ENCODE results near the gene ARID3C.

ARID3C gene

GRCh38 chr9:34611811-34612787, 16.8 kb downstream of the ARID3C start, which contains the start of gene RPP25L (continued):
- no peak for TF ChIP-seq SCRT1 (tag by site-specific recombination; IDR thresholded peaks at IDR 0.05; ENCODE audit: borderline replicate concordance)
- no peak for TF ChIP-seq ZNF274 (IDR thresholded peaks at IDR 0.05; ENCODE audit: low read length)
- TF ChIP-seq ZNF274 (tag by site-specific recombination; IDR thresholded peaks at IDR 0.05; ENCODE audit: borderline replicate concordance) = no peak
- no peak for TF ChIP-seq ZNF561 (tag by site-specific recombination; IDR thresholded peaks at IDR 0.05; ENCODE audit: borderline replicate concordance)
- no peak for TF ChIP-seq ZNF654 (tag by site-specific recombination; IDR thresholded peaks at IDR 0.05; ENCODE audit: low read depth)
- no peak for TF ChIP-seq ZNF266 (tag by site-specific recombination; IDR thresholded peaks at IDR 0.05; ENCODE audit: low read depth)
- TF ChIP-seq ZIC2 (tag by site-specific recombination; IDR thresholded peaks at IDR 0.05) = peak; percentile 81
- no peak for TF ChIP-seq ZBTB48 (tag by site-specific recombination; IDR thresholded peaks at IDR 0.05)
- no peak for TF ChIP-seq ZNF366 (tag by site-specific recombination; conservative IDR thresholded peaks at IDR 0.05)
- TF ChIP-seq ZNF341 (tag by site-specific recombination; IDR thresholded peaks at IDR 0.05; ENCODE audit: low read depth) = peak; percentile 98
- no peak for TF ChIP-seq ZNF19 (tag by site-specific recombination; IDR thresholded peaks at IDR 0.05; ENCODE audit: low read depth)
- no peak for TF ChIP-seq ZNF624 (tag by site-specific recombination; IDR thresholded peaks at IDR 0.05)
- no peak for TF ChIP-seq ZNF350 (tag by site-specific recombination; IDR thresholded peaks at IDR 0.05)
- peak; percentile 58; the same call in 1 of the 2 replicates for TF ChIP-seq EGR2 (tag by site-specific recombination; IDR thresholded peaks at IDR 0.05; ENCODE audit: low read depth)
- TF ChIP-seq, protein P1, sequence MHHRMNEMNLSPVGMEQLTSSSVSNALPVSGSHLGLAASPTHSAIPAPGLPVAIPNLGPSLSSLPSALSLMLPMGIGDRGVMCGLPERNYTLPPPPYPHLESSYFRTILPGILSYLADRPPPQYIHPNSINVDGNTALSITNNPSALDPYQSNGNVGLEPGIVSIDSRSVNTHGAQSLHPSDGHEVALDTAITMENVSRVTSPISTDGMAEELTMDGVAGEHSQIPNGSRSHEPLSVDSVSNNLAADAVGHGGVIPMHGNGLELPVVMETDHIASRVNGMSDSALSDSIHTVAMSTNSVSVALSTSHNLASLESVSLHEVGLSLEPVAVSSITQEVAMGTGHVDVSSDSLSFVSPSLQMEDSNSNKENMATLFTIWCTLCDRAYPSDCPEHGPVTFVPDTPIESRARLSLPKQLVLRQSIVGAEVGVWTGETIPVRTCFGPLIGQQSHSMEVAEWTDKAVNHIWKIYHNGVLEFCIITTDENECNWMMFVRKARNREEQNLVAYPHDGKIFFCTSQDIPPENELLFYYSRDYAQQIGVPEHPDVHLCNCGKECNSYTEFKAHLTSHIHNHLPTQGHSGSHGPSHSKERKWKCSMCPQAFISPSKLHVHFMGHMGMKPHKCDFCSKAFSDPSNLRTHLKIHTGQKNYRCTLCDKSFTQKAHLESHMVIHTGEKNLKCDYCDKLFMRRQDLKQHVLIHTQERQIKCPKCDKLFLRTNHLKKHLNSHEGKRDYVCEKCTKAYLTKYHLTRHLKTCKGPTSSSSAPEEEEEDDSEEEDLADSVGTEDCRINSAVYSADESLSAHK (tag by site-specific recombination; IDR thresholded peaks at IDR 0.05) = no peak
- TF ChIP-seq ZNF629 (tag by site-specific recombination; IDR thresholded peaks at IDR 0.05) = 0 out of 2 replicates have a peak, but pooled peaks have one; percentile 29
- no peak for TF ChIP-seq ZNF280D (tag by site-specific recombination; IDR thresholded peaks at IDR 0.05)
- no peak for TF ChIP-seq HOXC10 (CRISPR knock-in tag; IDR thresholded peaks at IDR 0.05)
- TF ChIP-seq ZNF16 (tag by site-specific recombination; IDR thresholded peaks at IDR 0.05; ENCODE audit: low read depth) = no peak
- TF ChIP-seq ZNF660 (tag by site-specific recombination; IDR thresholded peaks at IDR 0.05) = peak; percentile 52
- TF ChIP-seq ZNF157 (tag by site-specific recombination; IDR thresholded peaks at IDR 0.05) = no peak
- TF ChIP-seq ZNF221 (tag by site-specific recombination; IDR thresholded peaks at IDR 0.05; ENCODE audit: borderline replicate concordance) = no peak
- TF ChIP-seq ZNF701 (tag by site-specific recombination; IDR thresholded peaks at IDR 0.05) = no peak
- TF ChIP-seq, protein P2, sequence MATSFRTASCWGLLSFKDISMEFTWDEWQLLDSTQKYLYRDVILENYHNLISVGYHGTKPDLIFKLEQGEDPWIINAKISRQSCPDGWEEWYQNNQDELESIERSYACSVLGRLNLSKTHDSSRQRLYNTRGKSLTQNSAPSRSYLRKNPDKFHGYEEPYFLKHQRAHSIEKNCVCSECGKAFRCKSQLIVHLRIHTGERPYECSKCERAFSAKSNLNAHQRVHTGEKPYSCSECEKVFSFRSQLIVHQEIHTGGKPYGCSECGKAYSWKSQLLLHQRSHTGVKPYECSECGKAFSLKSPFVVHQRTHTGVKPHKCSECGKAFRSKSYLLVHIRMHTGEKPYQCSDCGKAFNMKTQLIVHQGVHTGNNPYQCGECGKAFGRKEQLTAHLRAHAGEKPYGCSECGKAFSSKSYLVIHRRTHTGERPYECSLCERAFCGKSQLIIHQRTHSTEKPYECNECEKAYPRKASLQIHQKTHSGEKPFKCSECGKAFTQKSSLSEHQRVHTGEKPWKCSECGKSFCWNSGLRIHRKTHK (tag by site-specific recombination; IDR thresholded peaks at IDR 0.05) = no peak
- no peak for TF ChIP-seq ZNF2 (tag by site-specific recombination; IDR thresholded peaks at IDR 0.05)
- no peak for TF ChIP-seq ZNF639 (tag by site-specific recombination; IDR thresholded peaks at IDR 0.05)
- TF ChIP-seq ZNF335 (tag by site-specific recombination; conservative IDR thresholded peaks at IDR 0.05) = peak; percentile 82
- no peak for TF ChIP-seq ZNF394 (tag by site-specific recombination; IDR thresholded peaks at IDR 0.05; ENCODE audit: borderline replicate concordance)
- no peak for TF ChIP-seq ZBTB21 (tag by site-specific recombination; IDR thresholded peaks at IDR 0.05)
- TF ChIP-seq YY2 (tag by site-specific recombination; IDR thresholded peaks at IDR 0.05) = no peak
- TF ChIP-seq ELK4 (IDR thresholded peaks at IDR 0.05; ENCODE audit: borderline replicate concordance, low read depth, low read length) = no peak
